ENCODE measurements around the gene PTPRR.

DNA sequence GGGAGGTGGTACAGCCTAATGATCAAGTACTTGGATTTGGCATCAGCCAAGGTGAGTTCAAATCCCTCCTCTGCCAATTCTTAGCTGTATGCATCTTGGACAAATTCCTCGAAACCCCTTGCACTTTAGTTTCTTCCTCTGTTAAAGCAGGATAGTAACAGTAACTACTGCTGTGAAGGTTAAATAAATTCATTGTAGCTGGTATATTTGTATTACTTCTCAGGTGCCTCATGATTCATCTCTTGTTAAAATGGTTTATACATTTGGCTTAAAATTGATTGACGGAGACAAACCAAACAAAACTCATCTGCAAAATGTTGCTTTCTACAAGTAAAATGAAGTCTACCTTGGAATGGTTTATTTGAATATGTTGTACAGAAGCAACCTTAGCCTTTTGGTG, 281.0 kb downstream of the PTPRR start:
- TF ChIP-seq, protein P1, sequence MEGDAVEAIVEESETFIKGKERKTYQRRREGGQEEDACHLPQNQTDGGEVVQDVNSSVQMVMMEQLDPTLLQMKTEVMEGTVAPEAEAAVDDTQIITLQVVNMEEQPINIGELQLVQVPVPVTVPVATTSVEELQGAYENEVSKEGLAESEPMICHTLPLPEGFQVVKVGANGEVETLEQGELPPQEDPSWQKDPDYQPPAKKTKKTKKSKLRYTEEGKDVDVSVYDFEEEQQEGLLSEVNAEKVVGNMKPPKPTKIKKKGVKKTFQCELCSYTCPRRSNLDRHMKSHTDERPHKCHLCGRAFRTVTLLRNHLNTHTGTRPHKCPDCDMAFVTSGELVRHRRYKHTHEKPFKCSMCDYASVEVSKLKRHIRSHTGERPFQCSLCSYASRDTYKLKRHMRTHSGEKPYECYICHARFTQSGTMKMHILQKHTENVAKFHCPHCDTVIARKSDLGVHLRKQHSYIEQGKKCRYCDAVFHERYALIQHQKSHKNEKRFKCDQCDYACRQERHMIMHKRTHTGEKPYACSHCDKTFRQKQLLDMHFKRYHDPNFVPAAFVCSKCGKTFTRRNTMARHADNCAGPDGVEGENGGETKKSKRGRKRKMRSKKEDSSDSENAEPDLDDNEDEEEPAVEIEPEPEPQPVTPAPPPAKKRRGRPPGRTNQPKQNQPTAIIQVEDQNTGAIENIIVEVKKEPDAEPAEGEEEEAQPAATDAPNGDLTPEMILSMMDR (IDR thresholded peaks at IDR 0.05), result no peak
- TF ChIP-seq POLR2A (IDR thresholded peaks at IDR 0.05), result no peak

Measured in esophagus squamous epithelium (tissue), 4 donors.